ENCODE results near the gene C16orf89.

Gene C16orf89

DNA sequence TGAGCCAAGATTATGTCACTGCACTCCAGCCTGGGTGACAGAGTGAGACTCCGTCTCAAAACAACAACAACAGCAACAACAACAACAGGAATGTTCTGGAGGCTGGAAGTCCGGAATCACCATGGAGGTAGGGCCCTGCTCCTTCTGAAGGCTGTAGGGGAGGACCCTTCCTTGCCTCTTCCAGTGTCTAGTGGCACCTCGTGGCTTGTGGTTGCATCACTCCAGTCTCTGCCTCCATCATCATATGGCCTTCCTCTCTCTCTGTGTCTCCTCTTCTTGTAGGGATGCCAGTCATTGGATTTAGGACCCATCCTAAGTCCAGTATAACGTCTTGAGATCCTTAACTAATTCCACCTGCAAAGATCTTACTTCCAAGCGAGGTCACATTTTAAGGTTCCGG is 46.0 kb downstream of the C16orf89 start:
- no peaks in the 10 kb centered on the region for H3K4me1 ChIP-seq (ENCODE audit: control insufficient read depth, insufficient read depth, low read length)
- no peak overlapping the region for H3K27ac ChIP-seq (ENCODE audit: extremely low read depth, low read depth, low read length)
- H3K9me3 ChIP-seq (ENCODE audit: control insufficient read depth, insufficient read depth, low read depth, low read length), result no peaks in the 10 kb centered on the region
- no peaks in the 10 kb centered on the region for H3K36me3 ChIP-seq (ENCODE audit: control insufficient read depth in 2 of 2, insufficient read depth in 1 of 2, low read length in 2 of 2)
- ChIA-PET POLR2A (interaction anchor here (0.5 kb wide), 1 partner anchor 432 kb away, joined by 5 read pairs; no protein-coding TSS in a partner anchor), CTCF (interaction anchor here (0.7 kb wide), 1 partner anchor 201 kb away, joined by 3 read pairs; no protein-coding TSS in a partner anchor)
- no peak for TF ChIP-seq ZNF416 (tag by site-specific recombination; IDR thresholded peaks at IDR 0.05)
- TF ChIP-seq, protein P1, sequence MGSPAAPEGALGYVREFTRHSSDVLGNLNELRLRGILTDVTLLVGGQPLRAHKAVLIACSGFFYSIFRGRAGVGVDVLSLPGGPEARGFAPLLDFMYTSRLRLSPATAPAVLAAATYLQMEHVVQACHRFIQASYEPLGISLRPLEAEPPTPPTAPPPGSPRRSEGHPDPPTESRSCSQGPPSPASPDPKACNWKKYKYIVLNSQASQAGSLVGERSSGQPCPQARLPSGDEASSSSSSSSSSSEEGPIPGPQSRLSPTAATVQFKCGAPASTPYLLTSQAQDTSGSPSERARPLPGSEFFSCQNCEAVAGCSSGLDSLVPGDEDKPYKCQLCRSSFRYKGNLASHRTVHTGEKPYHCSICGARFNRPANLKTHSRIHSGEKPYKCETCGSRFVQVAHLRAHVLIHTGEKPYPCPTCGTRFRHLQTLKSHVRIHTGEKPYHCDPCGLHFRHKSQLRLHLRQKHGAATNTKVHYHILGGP (tag by site-specific recombination; IDR thresholded peaks at IDR 0.05), result no peak
- no peak for TF ChIP-seq ZNF549 (tag by site-specific recombination; IDR thresholded peaks at IDR 0.05)
- no peak for TF ChIP-seq ZFHX2 (tag by site-specific recombination; conservative IDR thresholded peaks at IDR 0.05)
- TF ChIP-seq ZNF664 (tag by site-specific recombination; IDR thresholded peaks at IDR 0.05), result no peak
- TF ChIP-seq ZBTB8A (tag by site-specific recombination; IDR thresholded peaks at IDR 0.05), result no peak
- TF ChIP-seq ZNF157 (tag by site-specific recombination; IDR thresholded peaks at IDR 0.05), result no peak
- TF ChIP-seq ZNF76 (tag by site-specific recombination; IDR thresholded peaks at IDR 0.05; ENCODE audit: borderline replicate concordance, low read depth), result no peak
- TF ChIP-seq BCL11A (tag by site-specific recombination; IDR thresholded peaks at IDR 0.05; ENCODE audit: low read depth), result no peak
- TF ChIP-seq ZNF670 (tag by site-specific recombination; IDR thresholded peaks at IDR 0.05; ENCODE audit: low read depth), result no peak
- no peak overlapping the region for H3K4me3 ChIP-seq (ENCODE audit: low read depth, low read length)

- no peak overlapping the region for H3K27ac ChIP-seq (ENCODE audit: extremely low read depth, low read depth, low read length)
- no peaks in the 10 kb centered on the region for H3K9me3 ChIP-seq (ENCODE audit: control insufficient read depth, insufficient read depth, low read depth, low read length)
- H3K36me3 ChIP-seq (ENCODE audit: control insufficient read depth in 2 of 2, insufficient read depth in 1 of 2, low read length in 2 of 2), result no peaks in the 10 kb centered on the region
- no peaks in the 10 kb centered on the region for H3K4me1 ChIP-seq (ENCODE audit: control insufficient read depth, insufficient read depth, low read length)
- ChIA-PET CTCF (no interaction called here), POLR2A (no interaction called here)
- H3K4me3 ChIP-seq (ENCODE audit: low read depth, low read length), result no peak overlapping the region
- TF ChIP-seq ZNF843 (tag by site-specific recombination; IDR thresholded peaks at IDR 0.05) (no peak), ZNF785 (tag by site-specific recombination; IDR thresholded peaks at IDR 0.05) (no peak), ZNF501 (tag by site-specific recombination; IDR thresholded peaks at IDR 0.05) (no peak), ZNF211 (tag by site-specific recombination; IDR thresholded peaks at IDR 0.05; ENCODE audit: low read depth) (no peak), ZNF639 (tag by site-specific recombination; IDR thresholded peaks at IDR 0.05) (no peak), PRDM2 (tag by site-specific recombination; IDR thresholded peaks at IDR 0.05; ENCODE audit: borderline replicate concordance) (no peak), ZNF416 (tag by site-specific recombination; IDR thresholded peaks at IDR 0.05) (no peak), GLIS1 (tag by site-specific recombination; IDR thresholded peaks at IDR 0.05) (no peak), ZNF223 (tag by site-specific recombination; IDR thresholded peaks at IDR 0.05) (no peak), YY1 (tag by site-specific recombination; IDR thresholded peaks at IDR 0.05) (no peak), KLF7 (tag by site-specific recombination; IDR thresholded peaks at IDR 0.05; ENCODE audit: borderline replicate concordance) (no peak), MYNN (tag by site-specific recombination; IDR thresholded peaks at IDR 0.05; ENCODE audit: borderline replicate concordance) (no peak)
- TF ChIP-seq, protein P2, sequence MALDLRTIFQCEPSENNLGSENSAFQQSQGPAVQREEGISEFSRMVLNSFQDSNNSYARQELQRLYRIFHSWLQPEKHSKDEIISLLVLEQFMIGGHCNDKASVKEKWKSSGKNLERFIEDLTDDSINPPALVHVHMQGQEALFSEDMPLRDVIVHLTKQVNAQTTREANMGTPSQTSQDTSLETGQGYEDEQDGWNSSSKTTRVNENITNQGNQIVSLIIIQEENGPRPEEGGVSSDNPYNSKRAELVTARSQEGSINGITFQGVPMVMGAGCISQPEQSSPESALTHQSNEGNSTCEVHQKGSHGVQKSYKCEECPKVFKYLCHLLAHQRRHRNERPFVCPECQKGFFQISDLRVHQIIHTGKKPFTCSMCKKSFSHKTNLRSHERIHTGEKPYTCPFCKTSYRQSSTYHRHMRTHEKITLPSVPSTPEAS (tag by site-specific recombination; IDR thresholded peaks at IDR 0.05), result no peak
- TF ChIP-seq, protein P3, sequence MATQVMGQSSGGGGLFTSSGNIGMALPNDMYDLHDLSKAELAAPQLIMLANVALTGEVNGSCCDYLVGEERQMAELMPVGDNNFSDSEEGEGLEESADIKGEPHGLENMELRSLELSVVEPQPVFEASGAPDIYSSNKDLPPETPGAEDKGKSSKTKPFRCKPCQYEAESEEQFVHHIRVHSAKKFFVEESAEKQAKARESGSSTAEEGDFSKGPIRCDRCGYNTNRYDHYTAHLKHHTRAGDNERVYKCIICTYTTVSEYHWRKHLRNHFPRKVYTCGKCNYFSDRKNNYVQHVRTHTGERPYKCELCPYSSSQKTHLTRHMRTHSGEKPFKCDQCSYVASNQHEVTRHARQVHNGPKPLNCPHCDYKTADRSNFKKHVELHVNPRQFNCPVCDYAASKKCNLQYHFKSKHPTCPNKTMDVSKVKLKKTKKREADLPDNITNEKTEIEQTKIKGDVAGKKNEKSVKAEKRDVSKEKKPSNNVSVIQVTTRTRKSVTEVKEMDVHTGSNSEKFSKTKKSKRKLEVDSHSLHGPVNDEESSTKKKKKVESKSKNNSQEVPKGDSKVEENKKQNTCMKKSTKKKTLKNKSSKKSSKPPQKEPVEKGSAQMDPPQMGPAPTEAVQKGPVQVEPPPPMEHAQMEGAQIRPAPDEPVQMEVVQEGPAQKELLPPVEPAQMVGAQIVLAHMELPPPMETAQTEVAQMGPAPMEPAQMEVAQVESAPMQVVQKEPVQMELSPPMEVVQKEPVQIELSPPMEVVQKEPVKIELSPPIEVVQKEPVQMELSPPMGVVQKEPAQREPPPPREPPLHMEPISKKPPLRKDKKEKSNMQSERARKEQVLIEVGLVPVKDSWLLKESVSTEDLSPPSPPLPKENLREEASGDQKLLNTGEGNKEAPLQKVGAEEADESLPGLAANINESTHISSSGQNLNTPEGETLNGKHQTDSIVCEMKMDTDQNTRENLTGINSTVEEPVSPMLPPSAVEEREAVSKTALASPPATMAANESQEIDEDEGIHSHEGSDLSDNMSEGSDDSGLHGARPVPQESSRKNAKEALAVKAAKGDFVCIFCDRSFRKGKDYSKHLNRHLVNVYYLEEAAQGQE (tag by site-specific recombination; IDR thresholded peaks at IDR 0.05), result no peak
Measured at GRCh38 chr16:5018793-5019192, 47.0 kb downstream of the C16orf89 start.

All from HEK293 (cell line).